Measurements from ENCODE around the gene SNCA. TPM values are rescaled to one million over a fixed set of nuclear protein-coding genes. Genes with fewer than 3 reads are reported as not detected.

Gene SNCA
- total and polyA plus RNA-seq, 2 of the 8 experiments (the other 6 are each of a cell fraction or from before 2014, with no cell fraction given): 8.5 to 16.8 TPM

GRCh38 chr4:89751416-89751815 is 85.5 kb downstream of the SNCA start (continued):
- TF ChIP-seq, protein P1, sequence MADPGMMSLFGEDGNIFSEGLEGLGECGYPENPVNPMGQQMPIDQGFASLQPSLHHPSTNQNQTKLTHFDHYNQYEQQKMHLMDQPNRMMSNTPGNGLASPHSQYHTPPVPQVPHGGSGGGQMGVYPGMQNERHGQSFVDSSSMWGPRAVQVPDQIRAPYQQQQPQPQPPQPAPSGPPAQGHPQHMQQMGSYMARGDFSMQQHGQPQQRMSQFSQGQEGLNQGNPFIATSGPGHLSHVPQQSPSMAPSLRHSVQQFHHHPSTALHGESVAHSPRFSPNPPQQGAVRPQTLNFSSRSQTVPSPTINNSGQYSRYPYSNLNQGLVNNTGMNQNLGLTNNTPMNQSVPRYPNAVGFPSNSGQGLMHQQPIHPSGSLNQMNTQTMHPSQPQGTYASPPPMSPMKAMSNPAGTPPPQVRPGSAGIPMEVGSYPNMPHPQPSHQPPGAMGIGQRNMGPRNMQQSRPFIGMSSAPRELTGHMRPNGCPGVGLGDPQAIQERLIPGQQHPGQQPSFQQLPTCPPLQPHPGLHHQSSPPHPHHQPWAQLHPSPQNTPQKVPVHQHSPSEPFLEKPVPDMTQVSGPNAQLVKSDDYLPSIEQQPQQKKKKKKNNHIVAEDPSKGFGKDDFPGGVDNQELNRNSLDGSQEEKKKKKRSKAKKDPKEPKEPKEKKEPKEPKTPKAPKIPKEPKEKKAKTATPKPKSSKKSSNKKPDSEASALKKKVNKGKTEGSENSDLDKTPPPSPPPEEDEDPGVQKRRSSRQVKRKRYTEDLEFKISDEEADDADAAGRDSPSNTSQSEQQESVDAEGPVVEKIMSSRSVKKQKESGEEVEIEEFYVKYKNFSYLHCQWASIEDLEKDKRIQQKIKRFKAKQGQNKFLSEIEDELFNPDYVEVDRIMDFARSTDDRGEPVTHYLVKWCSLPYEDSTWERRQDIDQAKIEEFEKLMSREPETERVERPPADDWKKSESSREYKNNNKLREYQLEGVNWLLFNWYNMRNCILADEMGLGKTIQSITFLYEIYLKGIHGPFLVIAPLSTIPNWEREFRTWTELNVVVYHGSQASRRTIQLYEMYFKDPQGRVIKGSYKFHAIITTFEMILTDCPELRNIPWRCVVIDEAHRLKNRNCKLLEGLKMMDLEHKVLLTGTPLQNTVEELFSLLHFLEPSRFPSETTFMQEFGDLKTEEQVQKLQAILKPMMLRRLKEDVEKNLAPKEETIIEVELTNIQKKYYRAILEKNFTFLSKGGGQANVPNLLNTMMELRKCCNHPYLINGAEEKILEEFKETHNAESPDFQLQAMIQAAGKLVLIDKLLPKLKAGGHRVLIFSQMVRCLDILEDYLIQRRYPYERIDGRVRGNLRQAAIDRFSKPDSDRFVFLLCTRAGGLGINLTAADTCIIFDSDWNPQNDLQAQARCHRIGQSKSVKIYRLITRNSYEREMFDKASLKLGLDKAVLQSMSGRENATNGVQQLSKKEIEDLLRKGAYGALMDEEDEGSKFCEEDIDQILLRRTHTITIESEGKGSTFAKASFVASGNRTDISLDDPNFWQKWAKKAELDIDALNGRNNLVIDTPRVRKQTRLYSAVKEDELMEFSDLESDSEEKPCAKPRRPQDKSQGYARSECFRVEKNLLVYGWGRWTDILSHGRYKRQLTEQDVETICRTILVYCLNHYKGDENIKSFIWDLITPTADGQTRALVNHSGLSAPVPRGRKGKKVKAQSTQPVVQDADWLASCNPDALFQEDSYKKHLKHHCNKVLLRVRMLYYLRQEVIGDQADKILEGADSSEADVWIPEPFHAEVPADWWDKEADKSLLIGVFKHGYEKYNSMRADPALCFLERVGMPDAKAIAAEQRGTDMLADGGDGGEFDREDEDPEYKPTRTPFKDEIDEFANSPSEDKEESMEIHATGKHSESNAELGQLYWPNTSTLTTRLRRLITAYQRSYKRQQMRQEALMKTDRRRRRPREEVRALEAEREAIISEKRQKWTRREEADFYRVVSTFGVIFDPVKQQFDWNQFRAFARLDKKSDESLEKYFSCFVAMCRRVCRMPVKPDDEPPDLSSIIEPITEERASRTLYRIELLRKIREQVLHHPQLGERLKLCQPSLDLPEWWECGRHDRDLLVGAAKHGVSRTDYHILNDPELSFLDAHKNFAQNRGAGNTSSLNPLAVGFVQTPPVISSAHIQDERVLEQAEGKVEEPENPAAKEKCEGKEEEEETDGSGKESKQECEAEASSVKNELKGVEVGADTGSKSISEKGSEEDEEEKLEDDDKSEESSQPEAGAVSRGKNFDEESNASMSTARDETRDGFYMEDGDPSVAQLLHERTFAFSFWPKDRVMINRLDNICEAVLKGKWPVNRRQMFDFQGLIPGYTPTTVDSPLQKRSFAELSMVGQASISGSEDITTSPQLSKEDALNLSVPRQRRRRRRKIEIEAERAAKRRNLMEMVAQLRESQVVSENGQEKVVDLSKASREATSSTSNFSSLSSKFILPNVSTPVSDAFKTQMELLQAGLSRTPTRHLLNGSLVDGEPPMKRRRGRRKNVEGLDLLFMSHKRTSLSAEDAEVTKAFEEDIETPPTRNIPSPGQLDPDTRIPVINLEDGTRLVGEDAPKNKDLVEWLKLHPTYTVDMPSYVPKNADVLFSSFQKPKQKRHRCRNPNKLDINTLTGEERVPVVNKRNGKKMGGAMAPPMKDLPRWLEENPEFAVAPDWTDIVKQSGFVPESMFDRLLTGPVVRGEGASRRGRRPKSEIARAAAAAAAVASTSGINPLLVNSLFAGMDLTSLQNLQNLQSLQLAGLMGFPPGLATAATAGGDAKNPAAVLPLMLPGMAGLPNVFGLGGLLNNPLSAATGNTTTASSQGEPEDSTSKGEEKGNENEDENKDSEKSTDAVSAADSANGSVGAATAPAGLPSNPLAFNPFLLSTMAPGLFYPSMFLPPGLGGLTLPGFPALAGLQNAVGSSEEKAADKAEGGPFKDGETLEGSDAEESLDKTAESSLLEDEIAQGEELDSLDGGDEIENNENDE (IDR thresholded peaks at IDR 0.05; ENCODE audit: insufficient replicate concordance, low read length): no peak
